GM23338 (cell line): ENCODE results near the gene BRF1. TPM values are rescaled to one million over a fixed set of nuclear protein-coding genes. Genes with fewer than 3 reads are reported as not detected.

Experiments used
- ATAC-seq: fragments of 200-7000 bp; cut with Tn5 transposase; 3 replicates; pipeline ENCODE4 v1.9.1; 2020
- DNase-seq: peaks from one replicate; pipeline ENCODE4 v3.0.0-alpha.2; 2015; ENCODE audit warnings: low spot score
- H2AFZ ChIP-seq: fragments of 200-600 bp; sonication (generic); 2 replicates; pipeline ENCODE4 v1.8.0; 2016; ENCODE audit warnings: antibody characterized with exemption, mild to moderate bottlenecking, moderate library complexity
- H3F3A ChIP-seq: fragments of 200-600 bp; sonication (generic); replicated peaks from 2 replicates; pipeline ENCODE4 v1.8.0; 2017; ENCODE audit warnings: antibody characterized with exemption, mixed run types, low read depth
- H3K27ac ChIP-seq: fragments of 200-600 bp; sonication (generic); 2 replicates; pipeline ENCODE4 v1.6.1; 2016; ENCODE audit warnings: low read depth
- H3K27me3 ChIP-seq: fragments of 200-600 bp; sonication (generic); 2 replicates; pipeline ENCODE4 v1.8.0; 2016; ENCODE audit warnings: mild to moderate bottlenecking, mixed run types, moderate library complexity; ENCODE audit not compliant: insufficient read depth
- H3K36me3 ChIP-seq: fragments of 200-600 bp; sonication (generic); 2 replicates; pipeline ENCODE4 v1.8.0; 2016; ENCODE audit warnings: mild to moderate bottlenecking; ENCODE audit not compliant: insufficient read depth
- H3K4me1 ChIP-seq: fragments of 200-600 bp; sonication (generic); 2 replicates; pipeline ENCODE4 v1.8.0; 2016; ENCODE audit warnings: mild to moderate bottlenecking, moderate library complexity; ENCODE audit not compliant: insufficient read depth
- H3K4me2 ChIP-seq: fragments of 200-600 bp; sonication (generic); 2 replicates; pipeline ENCODE4 v1.7.1; 2017; ENCODE audit warnings: mixed run types
- H3K4me3 ChIP-seq: fragments of 200-600 bp; sonication (generic); 2 replicates; pipeline ENCODE4 v1.6.1; 2016; ENCODE audit warnings: mixed run types
- H3K79me2 ChIP-seq: fragments of 200-600 bp; sonication (generic); replicated peaks from 2 replicates; pipeline ENCODE4 v1.8.0; 2017; ENCODE audit warnings: mild to moderate bottlenecking; ENCODE audit not compliant: insufficient read depth
- H3K9me2 ChIP-seq: fragments of 200-600 bp; sonication (generic); 2 replicates; pipeline ENCODE4 v1.8.0; 2017; ENCODE audit not compliant: insufficient read depth
- H4K20me1 ChIP-seq: fragments of 200-600 bp; sonication (generic); replicated peaks from 2 replicates; pipeline ENCODE4 v1.8.0; 2017; ENCODE audit warnings: mild to moderate bottlenecking; ENCODE audit not compliant: insufficient read depth
- H3K27ac Mint-ChIP-seq: 2 replicates; pipeline ENCODE4 v1.8.0; 2020; ENCODE audit warnings: inconsistent platforms, mild to moderate bottlenecking, moderate library complexity, mixed read lengths
- H3K27me3 Mint-ChIP-seq: 3 replicates; pipeline ENCODE4 v1.8.0; 2022; ENCODE audit warnings: low read depth, mild to moderate bottlenecking, moderate library complexity, mixed read lengths, inconsistent platforms; ENCODE audit not compliant: insufficient read depth, poor library complexity
- H3K36me3 Mint-ChIP-seq: 3 replicates; pipeline ENCODE4 v1.8.0; 2021; ENCODE audit warnings: low read depth, mild to moderate bottlenecking, inconsistent platforms, moderate library complexity, mixed read lengths
- H3K4me1 Mint-ChIP-seq: 3 replicates; pipeline ENCODE4 v1.8.0; 2020; ENCODE audit warnings: mild to moderate bottlenecking, inconsistent platforms, mixed read lengths
- H3K4me3 Mint-ChIP-seq: 3 replicates; pipeline ENCODE4 v1.8.0; 2021; ENCODE audit warnings: moderate library complexity, mild to moderate bottlenecking, inconsistent platforms, mixed read lengths
- H3K9me3 Mint-ChIP-seq: 3 replicates; pipeline ENCODE4 v1.8.0; 2020; ENCODE audit warnings: moderate library complexity, mild to moderate bottlenecking, inconsistent platforms, mixed read lengths
- CREB1 ChIP-seq: fragments of 250-450 bp; sonication (Bioruptor Pico); IDR thresholded peaks from 2 replicates; pipeline ENCODE4 v1.5.0; 2020; ENCODE audit warnings: low read depth, mild to moderate bottlenecking, moderate library complexity
- EZH2 ChIP-seq: fragments of 200-600 bp; sonication (generic); IDR thresholded peaks from one replicate; pipeline ENCODE4 v1.8.0; 2017; ENCODE audit warnings: antibody characterized with exemption, mild to moderate bottlenecking, low read depth; ENCODE audit not compliant: unreplicated experiment
- POLR2AphosphoS5 ChIP-seq: IDR thresholded peaks from 2 replicates; pipeline ENCODE4 v1.6.1; 2016; ENCODE audit warnings: antibody characterized with exemption, low read depth
- REST ChIP-seq: IDR thresholded peaks from one replicate; pipeline ENCODE4 v1.6.1; 2018; ENCODE audit warnings: antibody characterized with exemption; ENCODE audit not compliant: unreplicated experiment
- ZNF114 ChIP-seq: fragments of 250-450 bp; sonication (Bioruptor Pico); IDR thresholded peaks from 2 replicates; pipeline ENCODE4 v1.5.0; 2020; ENCODE audit warnings: mild to moderate bottlenecking, moderate library complexity
- polyA plus RNA-seq: library from polyadenylated mRNA; unstranded; fragments of >200 nt; fragmentation: Nextera tagmentation; extraction: Ambion mirVana; gene quantifications from 2 replicates; pipeline ENCODE4 v1.2.1, GENCODE V29; 2016
- total RNA-seq: library from RNA; depleted of rRNA; stranded (reverse); fragments of >200 nt; shearing (Covaris generic); gene quantifications from 2 replicates; pipeline ENCODE4 v1.2.3, GENCODE V29; 2014
- TF ChIP-seq, protein P1 (sequence below): fragments of 250-450 bp; sonication (Bioruptor Pico); IDR thresholded peaks from 2 replicates; pipeline ENCODE4 v1.5.0; 2020; ENCODE audit warnings: mild to moderate bottlenecking, moderate library complexity

Gene BRF1
- total and polyA plus RNA-seq, 2 experiments from 2014 or later: 8.6 to 29.9 TPM

DNA sequence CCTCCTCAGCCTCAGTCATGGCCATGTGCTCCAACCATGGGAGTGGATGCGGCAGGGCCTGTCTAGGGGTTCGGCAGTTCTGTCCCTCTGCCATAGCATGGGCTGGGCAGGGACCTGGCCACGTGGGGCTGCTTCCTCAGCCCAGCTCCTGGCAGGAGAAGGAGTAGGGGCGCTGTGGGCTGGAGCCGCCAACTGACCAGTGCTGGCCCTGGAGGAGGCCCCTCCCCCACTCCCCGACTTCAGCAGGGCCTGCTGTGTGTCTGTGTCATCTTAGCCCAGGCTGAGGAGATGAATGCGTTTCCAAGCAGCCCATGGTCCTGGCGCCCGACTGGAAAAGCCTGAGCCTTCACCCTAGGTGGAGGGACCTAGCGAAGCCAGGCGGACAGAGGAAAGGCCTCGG is 11.0 kb upstream of the BRF1 start (continued):
- TF ChIP-seq, protein P1, sequence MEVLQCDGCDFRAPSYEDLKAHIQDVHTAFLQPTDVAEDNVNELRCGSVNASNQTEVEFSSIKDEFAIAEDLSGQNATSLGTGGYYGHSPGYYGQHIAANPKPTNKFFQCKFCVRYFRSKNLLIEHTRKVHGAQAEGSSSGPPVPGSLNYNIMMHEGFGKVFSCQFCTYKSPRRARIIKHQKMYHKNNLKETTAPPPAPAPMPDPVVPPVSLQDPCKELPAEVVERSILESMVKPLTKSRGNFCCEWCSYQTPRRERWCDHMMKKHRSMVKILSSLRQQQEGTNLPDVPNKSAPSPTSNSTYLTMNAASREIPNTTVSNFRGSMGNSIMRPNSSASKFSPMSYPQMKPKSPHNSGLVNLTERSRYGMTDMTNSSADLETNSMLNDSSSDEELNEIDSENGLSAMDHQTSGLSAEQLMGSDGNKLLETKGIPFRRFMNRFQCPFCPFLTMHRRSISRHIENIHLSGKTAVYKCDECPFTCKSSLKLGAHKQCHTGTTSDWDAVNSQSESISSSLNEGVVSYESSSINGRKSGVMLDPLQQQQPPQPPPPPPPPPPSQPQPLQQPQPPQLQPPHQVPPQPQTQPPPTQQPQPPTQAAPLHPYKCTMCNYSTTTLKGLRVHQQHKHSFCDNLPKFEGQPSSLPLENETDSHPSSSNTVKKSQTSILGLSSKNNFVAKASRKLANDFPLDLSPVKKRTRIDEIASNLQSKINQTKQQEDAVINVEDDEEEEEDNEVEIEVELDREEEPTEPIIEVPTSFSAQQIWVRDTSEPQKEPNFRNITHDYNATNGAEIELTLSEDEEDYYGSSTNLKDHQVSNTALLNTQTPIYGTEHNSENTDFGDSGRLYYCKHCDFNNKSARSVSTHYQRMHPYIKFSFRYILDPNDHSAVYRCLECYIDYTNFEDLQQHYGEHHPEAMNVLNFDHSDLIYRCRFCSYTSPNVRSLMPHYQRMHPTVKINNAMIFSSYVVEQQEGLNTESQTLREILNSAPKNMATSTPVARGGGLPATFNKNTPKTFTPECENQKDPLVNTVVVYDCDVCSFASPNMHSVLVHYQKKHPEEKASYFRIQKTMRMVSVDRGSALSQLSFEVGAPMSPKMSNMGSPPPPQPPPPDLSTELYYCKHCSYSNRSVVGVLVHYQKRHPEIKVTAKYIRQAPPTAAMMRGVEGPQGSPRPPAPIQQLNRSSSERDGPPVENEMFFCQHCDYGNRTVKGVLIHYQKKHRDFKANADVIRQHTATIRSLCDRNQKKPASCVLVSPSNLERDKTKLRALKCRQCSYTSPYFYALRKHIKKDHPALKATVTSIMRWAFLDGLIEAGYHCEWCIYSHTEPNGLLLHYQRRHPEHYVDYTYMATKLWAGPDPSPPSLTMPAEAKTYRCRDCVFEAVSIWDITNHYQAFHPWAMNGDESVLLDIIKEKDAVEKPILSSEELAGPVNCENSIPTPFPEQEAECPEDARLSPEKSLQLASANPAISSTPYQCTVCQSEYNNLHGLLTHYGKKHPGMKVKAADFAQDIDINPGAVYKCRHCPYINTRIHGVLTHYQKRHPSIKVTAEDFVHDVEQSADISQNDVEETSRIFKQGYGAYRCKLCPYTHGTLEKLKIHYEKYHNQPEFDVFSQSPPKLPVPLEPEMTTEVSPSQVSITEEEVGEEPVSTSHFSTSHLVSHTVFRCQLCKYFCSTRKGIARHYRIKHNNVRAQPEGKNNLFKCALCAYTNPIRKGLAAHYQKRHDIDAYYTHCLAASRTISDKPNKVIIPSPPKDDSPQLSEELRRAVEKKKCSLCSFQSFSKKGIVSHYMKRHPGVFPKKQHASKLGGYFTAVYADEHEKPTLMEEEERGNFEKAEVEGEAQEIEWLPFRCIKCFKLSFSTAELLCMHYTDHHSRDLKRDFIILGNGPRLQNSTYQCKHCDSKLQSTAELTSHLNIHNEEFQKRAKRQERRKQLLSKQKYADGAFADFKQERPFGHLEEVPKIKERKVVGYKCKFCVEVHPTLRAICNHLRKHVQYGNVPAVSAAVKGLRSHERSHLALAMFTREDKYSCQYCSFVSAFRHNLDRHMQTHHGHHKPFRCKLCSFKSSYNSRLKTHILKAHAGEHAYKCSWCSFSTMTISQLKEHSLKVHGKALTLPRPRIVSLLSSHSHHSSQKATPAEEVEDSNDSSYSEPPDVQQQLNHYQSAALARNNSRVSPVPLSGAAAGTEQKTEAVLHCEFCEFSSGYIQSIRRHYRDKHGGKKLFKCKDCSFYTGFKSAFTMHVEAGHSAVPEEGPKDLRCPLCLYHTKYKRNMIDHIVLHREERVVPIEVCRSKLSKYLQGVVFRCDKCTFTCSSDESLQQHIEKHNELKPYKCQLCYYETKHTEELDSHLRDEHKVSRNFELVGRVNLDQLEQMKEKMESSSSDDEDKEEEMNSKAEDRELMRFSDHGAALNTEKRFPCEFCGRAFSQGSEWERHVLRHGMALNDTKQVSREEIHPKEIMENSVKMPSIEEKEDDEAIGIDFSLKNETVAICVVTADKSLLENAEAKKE (CRISPR knock-in tag): no peak
- TF ChIP-seq CREB1: no peak
- TF ChIP-seq POLR2AphosphoS5: no peak

- no peak overlapping the region for H3K27ac Mint-ChIP-seq
- ATAC-seq: no peak
- Histone ChIP-seq H3K27ac (no peak overlapping the region), H3F3A (peaks cover 6% of the 10 kb centered on the region; the same call in 1 of the 2 replicates), H3K4me1 (peaks cover 11% of the 10 kb centered on the region; the same call in 1 of the 2 replicates), H3K4me3 (no peak overlapping the region), H3K27me3 (no peaks in the 10 kb centered on the region), H3K4me2 (no peak overlapping the region), H3K79me2 (no peaks in the 10 kb centered on the region), H2AFZ (no peak overlapping the region), H3K9me2 (no peaks in the 10 kb centered on the region), H3K36me3 (no peaks in the 10 kb centered on the region), H4K20me1 (no peaks in the 10 kb centered on the region; the same call in 1 of the 2 replicates)
- H3K4me3 Mint-ChIP-seq: no peak overlapping the region
- no peaks in the 10 kb centered on the region; the same call in 2 of the 3 replicates for H3K36me3 Mint-ChIP-seq
- peaks cover 15% of the 10 kb centered on the region for H3K27me3 Mint-ChIP-seq
- H3K9me3 Mint-ChIP-seq: no peaks in the 10 kb centered on the region
- no peak for DNase-seq
- peaks cover 20% of the 10 kb centered on the region for H3K4me1 Mint-ChIP-seq
- TF ChIP-seq ZNF114 (CRISPR knock-in tag) (no peak), REST (no peak), EZH2 (no peak)
- TF ChIP-seq, protein P1 (CRISPR knock-in tag): no peak
These were observed 8.6 kb upstream of the BRF1 start for GRCh38 chr14:105309371-105309770.
